A673 (cell line): ENCODE measurements around the gene IMPDH1. TPM values are rescaled to one million over a fixed set of nuclear protein-coding genes. Genes with fewer than 3 reads are reported as not detected.

Source experiments
- BruUV-seq: library from RNA; stranded (reverse); fragments of 400-500 nt; replicated peaks from 2 replicates; lab custom pipeline; 2021; lab: Mats Ljungman, UMichigan
- CTCF ChIA-PET: fragments of 300-600 bp; sonication (Branson Sonifier 250); formaldehyde crosslinking; loops from one replicate; lab custom pipeline; 2022; ENCODE audit warnings: antibody characterized with exemption; lab: Charles Lee
- POLR2A ChIA-PET: fragments of 300-600 bp; sonication (Branson Sonifier 250); formaldehyde crosslinking; loops from one replicate; lab custom pipeline; 2022; ENCODE audit warnings: antibody characterized with exemption; ENCODE audit not compliant: low non-redundant PET; lab: Charles Lee
- DNase-seq: peaks from one replicate; pipeline ENCODE4 v3.0.0-alpha.2; 2015; ENCODE audit warnings: low spot score
- H3K27ac ChIP-seq: fragments of 200-600 bp; sonication (generic); 2 replicates; pipeline ENCODE4 v1.5.1; 2016; ENCODE audit warnings: mixed run types, low read depth, mild to moderate bottlenecking, mixed read lengths, antibody characterized with exemption, low read length; ENCODE audit not compliant: poor library complexity, severe bottlenecking
- H3K27me3 ChIP-seq: fragments of 200-600 bp; sonication (generic); replicated peaks from 2 replicates; pipeline ENCODE4 v1.6.1; 2017; ENCODE audit warnings: mixed run types, low read depth, mild to moderate bottlenecking, mixed read lengths, antibody characterized with exemption, low read length; ENCODE audit not compliant: insufficient read depth, poor library complexity
- H3K36me3 ChIP-seq: fragments of 200-600 bp; sonication (generic); 2 replicates; pipeline ENCODE4 v1.6.1; 2016; ENCODE audit warnings: mixed run types, mild to moderate bottlenecking, mixed read lengths, antibody characterized with exemption, low read length; ENCODE audit not compliant: insufficient read depth, poor library complexity, severe bottlenecking
- H3K4me1 ChIP-seq: fragments of 200-600 bp; sonication (generic); 2 replicates; pipeline ENCODE4 v1.6.1; 2017; ENCODE audit warnings: mixed run types, mild to moderate bottlenecking, mixed read lengths, antibody characterized with exemption, low read length; ENCODE audit not compliant: insufficient read depth, poor library complexity, severe bottlenecking
- H3K4me3 ChIP-seq: fragments of 200-600 bp; sonication (generic); 2 replicates; pipeline ENCODE4 v1.5.1; 2016; ENCODE audit warnings: low read depth, mixed run types, mild to moderate bottlenecking, mixed read lengths, low read length; ENCODE audit not compliant: poor library complexity, severe bottlenecking
- H3K9me3 ChIP-seq: fragments of 200-600 bp; sonication (generic); 2 replicates; pipeline ENCODE4 v1.6.1; 2016; ENCODE audit warnings: mixed run types, low read depth, mild to moderate bottlenecking, mixed read lengths, antibody characterized with exemption, low read length; ENCODE audit not compliant: poor library complexity, severe bottlenecking
- EZH2 ChIP-seq: fragments of 200-600 bp; sonication (generic); IDR thresholded peaks from 2 replicates; pipeline ENCODE4 v1.6.1; 2017; ENCODE audit warnings: borderline replicate concordance, low read depth, mild to moderate bottlenecking, mixed read lengths, antibody characterized with exemption, low read length; ENCODE audit not compliant: poor library complexity, severe bottlenecking
- intact Hi-C: fragments of 100-400 bp; cut with micrococcal nuclease; formaldehyde crosslinking; loops from one replicate; pipeline ENCODE4 v1.10.0; 2022; ENCODE audit not compliant: unreplicated experiment
- total RNA-seq: library from RNA; stranded (reverse); gene quantifications from 2 replicates; pipeline ENCODE4 v1.2.3, GENCODE V29; 2021
- TF ChIP-seq, protein P1 (sequence below): fragments of 300-800, 200-600 bp; sonication (generic); conservative IDR thresholded peaks from 2 replicates; pipeline ENCODE4 v1.5.1; 2017; ENCODE audit warnings: low read depth, mild to moderate bottlenecking, antibody characterized with exemption, low read length, moderate library complexity, mixed read lengths

Gene IMPDH1
- total RNA-seq, 1 experiment from 2014 or later = 92.6 TPM

DNA sequence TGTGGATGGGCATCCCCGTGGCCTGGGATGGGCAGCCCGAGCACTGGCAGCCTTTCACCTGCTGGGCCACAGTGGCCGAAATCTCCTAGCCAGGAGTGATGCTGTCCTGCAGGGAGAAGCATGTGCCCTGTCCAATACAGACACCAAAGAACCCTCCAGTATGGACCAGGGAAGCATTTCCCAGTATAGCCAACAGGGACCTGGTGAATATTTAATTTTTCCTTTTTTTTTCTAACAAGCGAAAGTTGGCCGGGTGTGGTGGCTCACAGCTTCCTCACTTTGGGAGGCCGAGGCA is 11.0 kb downstream of the IMPDH1 start:
- Histone ChIP-seq H3K27ac (no peak overlapping the region), H3K9me3 (no peaks in the 10 kb centered on the region), H3K4me3 (no peak overlapping the region), H3K4me1 (peaks cover 3% of the 10 kb centered on the region), H3K27me3 (no peaks in the 10 kb centered on the region), H3K36me3 (peaks cover 72% of the 10 kb centered on the region)
- ChIA-PET CTCF (no interaction called here), POLR2A (no interaction called here)
- BruUV-seq = no TSS peak
- TF ChIP-seq, protein P1, sequence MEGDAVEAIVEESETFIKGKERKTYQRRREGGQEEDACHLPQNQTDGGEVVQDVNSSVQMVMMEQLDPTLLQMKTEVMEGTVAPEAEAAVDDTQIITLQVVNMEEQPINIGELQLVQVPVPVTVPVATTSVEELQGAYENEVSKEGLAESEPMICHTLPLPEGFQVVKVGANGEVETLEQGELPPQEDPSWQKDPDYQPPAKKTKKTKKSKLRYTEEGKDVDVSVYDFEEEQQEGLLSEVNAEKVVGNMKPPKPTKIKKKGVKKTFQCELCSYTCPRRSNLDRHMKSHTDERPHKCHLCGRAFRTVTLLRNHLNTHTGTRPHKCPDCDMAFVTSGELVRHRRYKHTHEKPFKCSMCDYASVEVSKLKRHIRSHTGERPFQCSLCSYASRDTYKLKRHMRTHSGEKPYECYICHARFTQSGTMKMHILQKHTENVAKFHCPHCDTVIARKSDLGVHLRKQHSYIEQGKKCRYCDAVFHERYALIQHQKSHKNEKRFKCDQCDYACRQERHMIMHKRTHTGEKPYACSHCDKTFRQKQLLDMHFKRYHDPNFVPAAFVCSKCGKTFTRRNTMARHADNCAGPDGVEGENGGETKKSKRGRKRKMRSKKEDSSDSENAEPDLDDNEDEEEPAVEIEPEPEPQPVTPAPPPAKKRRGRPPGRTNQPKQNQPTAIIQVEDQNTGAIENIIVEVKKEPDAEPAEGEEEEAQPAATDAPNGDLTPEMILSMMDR = no peak
- TF ChIP-seq EZH2 = no peak
- no peak for DNase-seq
- intact Hi-C loops = loop anchor here (1.0 to 2.0 kb wide), 2 partner anchors 27 to 60 kb away; no protein-coding TSS in a partner anchor

DNA sequence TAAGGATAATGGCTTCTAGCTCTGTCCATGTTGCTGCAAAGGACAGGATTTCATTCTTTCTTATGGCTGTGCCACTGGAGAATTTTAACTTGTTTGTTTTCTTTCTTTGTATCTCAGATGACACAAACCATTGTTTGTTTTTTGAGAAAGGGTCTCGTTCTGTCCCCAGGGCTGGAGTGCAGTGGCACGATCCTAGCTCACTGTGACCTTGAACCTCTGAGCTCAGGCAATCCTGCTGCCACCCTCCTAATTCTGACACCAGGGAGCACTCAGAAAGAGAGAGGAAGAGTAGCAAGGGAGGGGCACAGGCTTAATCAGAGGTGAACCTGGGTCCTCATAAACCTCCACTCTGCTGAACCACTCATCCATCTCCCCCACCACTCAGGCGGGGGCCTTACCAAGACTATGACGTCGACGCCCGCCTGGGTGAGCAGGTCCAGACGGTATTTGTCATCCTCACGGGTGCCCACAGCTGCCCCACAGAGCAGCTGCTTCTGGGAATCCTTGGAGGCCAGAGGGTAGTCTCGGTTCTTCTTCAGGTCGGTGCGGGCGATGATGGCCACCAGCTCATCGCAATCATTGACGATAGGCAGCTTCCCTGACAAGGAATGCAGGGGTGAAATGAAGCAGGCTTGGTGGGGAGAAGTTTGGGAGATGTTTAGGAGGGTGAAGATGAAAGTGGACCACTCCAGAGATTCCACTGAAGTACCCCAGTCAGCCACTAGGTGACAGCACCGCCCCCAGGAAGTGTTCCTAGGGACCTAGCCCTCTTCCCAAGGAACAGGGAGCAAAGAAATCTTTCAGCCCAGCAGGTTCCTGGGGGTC is 11.6 kb downstream of the IMPDH1 start:
- H3K4me1 ChIP-seq = no peaks in the 10 kb centered on the region
- H3K36me3 ChIP-seq = peaks cover 74% of the 10 kb centered on the region
- H3K4me3 ChIP-seq = no peak overlapping the region
- H3K27me3 ChIP-seq = no peaks in the 10 kb centered on the region
- ChIA-PET POLR2A (interaction anchor here (0.6 kb wide), 1 partner anchor 53 kb away, joined by 5 read pairs; no protein-coding TSS in a partner anchor), CTCF (interaction anchor here (0.6 to 1.1 kb wide), 3 partner anchors 8 to 61 kb away, joined by 3 to 14 read pairs (median 6); no protein-coding TSS in a partner anchor)
- BruUV-seq = no TSS peak
- intact Hi-C loops = loop anchor here (1.0 to 2.0 kb wide), 2 partner anchors 27 to 61 kb away; no protein-coding TSS in a partner anchor
- no peaks in the 10 kb centered on the region for H3K9me3 ChIP-seq
- TF ChIP-seq EZH2 = no peak
- TF ChIP-seq, protein P1 = peak; percentile 85
- no peak overlapping the region for H3K27ac ChIP-seq
- peak; percentile 70 for DNase-seq

DNA sequence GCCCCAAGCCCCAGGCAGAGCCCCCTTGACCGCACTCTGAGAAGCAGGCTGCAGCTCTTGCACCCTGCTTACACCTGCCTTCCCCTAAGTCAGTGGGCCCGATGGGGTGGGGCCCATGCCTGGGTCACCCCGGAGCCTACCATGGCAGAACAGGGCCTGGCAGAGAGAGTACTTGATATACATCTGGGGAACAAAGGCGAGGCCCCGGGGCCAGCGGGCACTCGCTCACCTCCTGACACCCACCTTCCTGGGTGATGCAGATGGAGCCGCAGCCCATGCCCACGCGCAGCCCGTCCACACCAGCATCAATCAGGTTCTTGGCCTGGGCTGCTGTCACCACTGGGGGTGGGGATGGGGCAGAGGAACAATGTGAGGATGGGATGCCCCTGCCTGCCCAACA is 13.4 kb downstream of the IMPDH1 start:
- intact Hi-C loops = no loop called here
- CTCF ChIA-PET = no interaction called here
- H3K27me3 ChIP-seq = no peaks in the 10 kb centered on the region
- no peaks in the 10 kb centered on the region for H3K9me3 ChIP-seq
- POLR2A ChIA-PET = interaction anchor here (0.6 kb wide), 1 partner anchor 71 kb away, joined by 6 read pairs; no protein-coding TSS in a partner anchor
- no peak overlapping the region for H3K27ac ChIP-seq
- no peaks in the 10 kb centered on the region for H3K4me1 ChIP-seq
- BruUV-seq = no TSS peak
- TF ChIP-seq, protein P1 = no peak
- TF ChIP-seq EZH2 = no peak
- DNase-seq = no peak
- H3K4me3 ChIP-seq = no peak overlapping the region
- H3K36me3 ChIP-seq = peaks cover 70% of the 10 kb centered on the region
